Neural cell (in vitro differentiated cells): ENCODE measurements around the gene PLXNA4. TPM values are rescaled to one million over a fixed set of nuclear protein-coding genes. Genes with fewer than 3 reads are reported as not detected.

Experiments used
- H2AFZ ChIP-seq: fragments of 200-600, 300-800 bp; sonication (generic), shearing (Covaris generic); 2 replicates; pipeline ENCODE4 v1.6.0; 2014; ENCODE audit warnings: low read depth, mild to moderate bottlenecking, antibody characterized with exemption, low read length, moderate library complexity
- H3F3A ChIP-seq: fragments of 200-600 bp; shearing (Covaris generic); 2 replicates; pipeline ENCODE4 v1.6.1; 2016; ENCODE audit warnings: mild to moderate bottlenecking, moderate library complexity, mixed read lengths, antibody characterized with exemption, low read length; ENCODE audit not compliant: insufficient read depth, poor library complexity, severe bottlenecking
- H3K27ac ChIP-seq: fragments of 200-600, 300-800 bp; sonication (generic), shearing (Covaris generic); 2 replicates; pipeline ENCODE4 v1.5.1; 2014; ENCODE audit warnings: mild to moderate bottlenecking, low read length, moderate library complexity
- H3K27me3 ChIP-seq: fragments of 300-800, 200-600 bp; sonication (generic), shearing (Covaris generic); 2 replicates; pipeline ENCODE4 v1.6.0; 2014; ENCODE audit warnings: mild to moderate bottlenecking, low read depth, low read length, moderate library complexity; ENCODE audit not compliant: insufficient read depth
- H3K36me3 ChIP-seq: fragments of 300-800, 200-600 bp; sonication (generic), shearing (Covaris generic); 2 replicates; pipeline ENCODE4 v1.5.1; 2014; ENCODE audit warnings: mild to moderate bottlenecking, antibody characterized with exemption, low read length, moderate library complexity; ENCODE audit not compliant: insufficient read depth
- H3K4me2 ChIP-seq: fragments of 300-800, 200-600 bp; sonication (generic), shearing (Covaris generic); 2 replicates; pipeline ENCODE4 v1.6.0; 2014; ENCODE audit warnings: mild to moderate bottlenecking, low read length
- H3K4me3 ChIP-seq: fragments of 300-800, 200-600 bp; sonication (generic), shearing (Covaris generic); 2 replicates; pipeline ENCODE4 v1.5.1; 2014; ENCODE audit warnings: mild to moderate bottlenecking, low read length, moderate library complexity
- H3K79me2 ChIP-seq: fragments of 200-600 bp; shearing (Covaris generic); replicated peaks from 2 replicates; pipeline ENCODE4 v1.6.0; 2014; ENCODE audit warnings: mild to moderate bottlenecking, low read length, moderate library complexity; ENCODE audit not compliant: insufficient read depth
- H3K9ac ChIP-seq: fragments of 300-800, 200-600 bp; sonication (generic), shearing (Covaris generic); 2 replicates; pipeline ENCODE4 v1.6.1; 2016; ENCODE audit warnings: mild to moderate bottlenecking, low read length, mixed read lengths
- H3K9me2 ChIP-seq: fragments of 200-600 bp; shearing (Covaris generic); 2 replicates; pipeline ENCODE4 v1.6.1; 2016; ENCODE audit warnings: mild to moderate bottlenecking, low read length, mixed read lengths; ENCODE audit not compliant: insufficient read depth
- H3K9me3 ChIP-seq: fragments of 200-600, 300-800 bp; sonication (generic), shearing (Covaris generic); 2 replicates; pipeline ENCODE4 v1.6.1; 2016; ENCODE audit warnings: mild to moderate bottlenecking, mixed run types, low read length, moderate library complexity, mixed read lengths
- H4K20me1 ChIP-seq: fragments of 200-600 bp; shearing (Covaris generic); 2 replicates; pipeline ENCODE4 v1.6.1; 2016; ENCODE audit warnings: mild to moderate bottlenecking, mixed run types; ENCODE audit not compliant: insufficient read depth
- CTCF ChIP-seq: fragments of 450-650 bp; IDR thresholded peaks from 2 replicates; pipeline ENCODE4 v1.5.1; 2014; ENCODE audit warnings: antibody characterized with exemption, mild to moderate bottlenecking, moderate library complexity; ENCODE audit not compliant: poor library complexity, severe bottlenecking
- EP300 ChIP-seq: fragments of 450-650 bp; conservative IDR thresholded peaks from 2 replicates; pipeline ENCODE4 v1.6.1; 2014; ENCODE audit warnings: antibody characterized with exemption, mild to moderate bottlenecking, moderate library complexity; ENCODE audit not compliant: poor library complexity, severe bottlenecking
- EZH2 ChIP-seq: fragments of 200-600, 300-800 bp; shearing (Covaris generic), sonication (generic); IDR thresholded peaks from 2 replicates; pipeline ENCODE4 v1.6.1; 2014; ENCODE audit warnings: antibody characterized with exemption, low read length, borderline replicate concordance, mild to moderate bottlenecking; ENCODE audit not compliant: insufficient read depth, poor library complexity, severe bottlenecking
- MXI1 ChIP-seq: fragments of 450-650 bp; conservative IDR thresholded peaks from 2 replicates; pipeline ENCODE4 v1.6.1; 2014; ENCODE audit warnings: antibody characterized with exemption, mild to moderate bottlenecking; ENCODE audit not compliant: poor library complexity, severe bottlenecking
- POLR2AphosphoS5 ChIP-seq: IDR thresholded peaks from 2 replicates; pipeline ENCODE4 v1.6.1; 2012
- RAD21 ChIP-seq: fragments of 450-650 bp; conservative IDR thresholded peaks from 2 replicates; pipeline ENCODE4 v1.6.1; 2014; ENCODE audit warnings: antibody characterized with exemption, mild to moderate bottlenecking, moderate library complexity
- REST ChIP-seq: IDR thresholded peaks from 2 replicates; pipeline ENCODE4 v1.6.1; 2012; ENCODE audit warnings: borderline replicate concordance
- SMC3 ChIP-seq: fragments of 450-650 bp; conservative IDR thresholded peaks from 2 replicates; pipeline ENCODE4 v1.6.1; 2014; ENCODE audit warnings: antibody characterized with exemption, mild to moderate bottlenecking, moderate library complexity; ENCODE audit not compliant: poor library complexity
- TAF1 ChIP-seq: IDR thresholded peaks from 2 replicates; pipeline ENCODE4 v1.6.1; 2012; ENCODE audit warnings: low read depth
- polyA plus RNA-seq: library from polyadenylated mRNA; depleted of rRNA; stranded (reverse); fragments of >200 nt; gene quantifications from 2 replicates; pipeline ENCODE4 v1.2.3, GENCODE V29; 2014

The PLXNA4 gene
- polyA plus RNA-seq, 1 donor from 2014 or later: 7.2 TPM

GRCh38 chr7:132337450-132338080 is 238.7 kb downstream of the PLXNA4 start:
- Histone ChIP-seq H4K20me1 (no peaks in the 10 kb centered on the region), H3K36me3 (no peaks in the 10 kb centered on the region), H3K9me2 (no peaks in the 10 kb centered on the region), H3K79me2 (no peaks in the 10 kb centered on the region), H2AFZ (no peak overlapping the region), H3K9me3 (no peaks in the 10 kb centered on the region), H3K27ac (no peak overlapping the region), H3K9ac (no peak overlapping the region), H3K27me3 (no peaks in the 10 kb centered on the region), H3K4me3 (no peak overlapping the region), H3F3A (no peaks in the 10 kb centered on the region), H3K4me2 (no peak overlapping the region)
- no peak for TF ChIP-seq EZH2
- no peak for TF ChIP-seq TAF1
- no peak for TF ChIP-seq EP300
- TF ChIP-seq REST: no peak
- no peak for TF ChIP-seq SMC3
- no peak for TF ChIP-seq MXI1
- no peak for TF ChIP-seq POLR2AphosphoS5
- TF ChIP-seq RAD21: no peak
- TF ChIP-seq CTCF: no peak

- H3F3A ChIP-seq: no peaks in the 10 kb centered on the region
- H3K4me3 ChIP-seq: no peak overlapping the region
- H4K20me1 ChIP-seq: no peaks in the 10 kb centered on the region
- no peak overlapping the region for H2AFZ ChIP-seq
- TF ChIP-seq REST: no peak
- TF ChIP-seq MXI1: no peak
- no peak for TF ChIP-seq RAD21
- no peak for TF ChIP-seq EZH2
- TF ChIP-seq POLR2AphosphoS5: no peak
- no peak for TF ChIP-seq TAF1
- no peak for TF ChIP-seq SMC3
- no peak for TF ChIP-seq CTCF
- TF ChIP-seq EP300: no peak
- H3K4me2 ChIP-seq: no peak overlapping the region
- H3K9ac ChIP-seq: no peak overlapping the region
- H3K9me3 ChIP-seq: no peaks in the 10 kb centered on the region
- H3K27me3 ChIP-seq: no peaks in the 10 kb centered on the region
- H3K79me2 ChIP-seq: no peaks in the 10 kb centered on the region
- no peaks in the 10 kb centered on the region for H3K36me3 ChIP-seq
- H3K9me2 ChIP-seq: no peaks in the 10 kb centered on the region
- no peak overlapping the region for H3K27ac ChIP-seq
Measured at GRCh38 chr7:132336797-132337196, 239.5 kb downstream of the PLXNA4 start.
